ENCODE data around the gene KDM5C.

KDM5C gene

DNA sequence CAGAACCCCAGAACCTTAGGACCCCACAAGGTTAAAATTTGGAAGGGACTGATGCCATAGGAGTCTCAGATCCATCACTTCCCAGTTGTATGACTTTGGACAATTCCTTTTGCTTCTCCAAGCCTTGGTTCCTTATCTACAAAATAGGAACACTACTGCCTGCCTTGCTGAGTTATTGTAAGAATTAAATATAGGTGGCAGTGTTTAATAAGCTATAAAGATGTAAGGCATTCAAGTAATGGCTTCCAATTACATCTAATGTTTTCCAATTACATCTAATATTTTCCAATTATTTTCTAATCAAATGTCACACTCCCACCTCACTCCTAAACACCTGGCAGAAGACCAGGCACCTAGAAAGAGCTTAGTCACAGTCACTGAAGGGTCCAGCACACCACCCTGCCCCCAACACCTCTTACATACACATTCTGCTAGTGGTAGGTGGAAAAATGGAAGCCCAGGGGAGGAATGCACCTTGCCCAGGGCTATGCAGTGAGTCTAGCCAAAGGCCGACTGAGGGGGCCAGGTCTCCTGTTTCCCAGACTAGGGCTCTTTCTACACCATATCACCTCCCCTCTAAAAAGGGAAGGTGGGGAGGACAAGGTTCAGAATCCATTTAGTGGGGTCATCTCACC, 24.5 kb upstream of the KDM5C start:
- DNase-seq, result no peak

DNA sequence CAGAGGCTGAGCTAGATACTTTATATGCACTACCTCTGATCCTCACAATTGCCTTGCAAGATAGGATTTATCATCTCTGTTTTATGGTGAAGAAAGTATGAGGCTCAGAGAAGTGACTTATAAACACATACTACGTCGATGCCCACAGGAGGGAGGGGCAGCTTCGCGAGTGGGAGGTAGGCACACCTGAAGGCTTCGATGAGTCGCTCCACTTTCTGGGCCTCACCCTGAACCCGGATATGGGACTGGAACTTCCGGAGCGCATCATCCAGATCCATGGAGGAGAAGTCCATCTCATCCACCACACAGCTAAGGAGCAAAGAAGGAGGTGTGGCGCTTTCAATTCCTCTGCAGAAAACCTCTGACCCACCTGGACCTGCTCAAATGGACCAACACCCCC, 22.9 kb upstream of the KDM5C start:
- no peak for DNase-seq

DNA sequence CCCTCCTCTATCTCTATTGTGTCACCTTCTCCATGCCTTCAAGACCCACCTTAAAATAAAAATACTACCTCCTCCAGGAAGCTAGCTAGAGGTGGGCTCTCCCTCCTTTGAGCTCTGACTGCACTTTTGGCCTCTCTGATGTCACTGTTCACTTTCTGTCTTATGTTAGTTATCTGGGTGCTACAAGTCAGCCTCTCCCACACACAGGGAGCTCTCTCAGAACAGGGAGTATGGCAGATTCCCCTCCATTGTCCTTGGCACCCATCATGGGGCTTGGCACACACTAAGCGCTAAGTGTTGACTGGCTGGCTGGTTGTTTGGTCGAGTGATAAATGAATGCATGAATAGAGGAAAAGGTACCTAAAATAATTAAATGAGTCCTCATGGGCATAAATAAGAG, 21.2 kb upstream of the KDM5C start:
- no peak for DNase-seq

DNA sequence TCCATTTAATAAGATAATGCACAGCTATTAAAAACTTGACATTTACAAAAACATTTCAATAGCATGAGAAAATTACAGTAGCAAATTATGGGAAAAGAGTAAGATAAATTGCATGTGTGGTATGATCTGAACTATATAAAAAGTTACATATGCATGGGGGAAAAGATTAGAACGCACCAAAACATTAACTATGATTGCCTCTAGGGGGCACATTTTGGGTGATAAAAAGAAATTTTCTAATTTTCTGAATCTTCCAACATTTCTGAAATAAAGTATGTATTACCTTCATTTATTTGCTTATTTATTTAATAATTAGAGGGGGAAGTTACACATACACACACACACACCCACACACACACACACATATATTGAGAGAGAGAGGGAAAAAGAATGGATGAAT, 19.6 kb upstream of the KDM5C start:
- no peak for DNase-seq

DNA sequence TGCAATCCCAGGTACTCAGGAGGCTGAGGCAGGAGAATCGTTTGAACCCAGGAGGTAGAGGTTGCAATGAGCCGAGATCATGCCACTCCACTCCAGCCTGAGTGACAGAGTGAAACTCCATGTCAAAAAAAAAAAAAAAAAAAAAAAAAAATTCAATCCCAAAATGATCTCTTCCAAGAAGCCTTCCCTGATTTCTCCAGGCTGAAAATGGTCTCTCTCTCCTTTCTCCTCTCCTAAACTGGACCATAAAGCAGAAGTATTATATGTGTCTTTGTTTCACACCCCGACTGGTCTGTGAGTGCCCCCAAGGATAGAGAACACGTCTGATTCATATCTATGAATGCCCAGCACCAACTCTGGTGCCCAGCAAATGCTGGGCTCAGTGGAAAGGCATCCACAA, 17.3 kb upstream of the KDM5C start:
- DNase-seq, result no peak

DNA sequence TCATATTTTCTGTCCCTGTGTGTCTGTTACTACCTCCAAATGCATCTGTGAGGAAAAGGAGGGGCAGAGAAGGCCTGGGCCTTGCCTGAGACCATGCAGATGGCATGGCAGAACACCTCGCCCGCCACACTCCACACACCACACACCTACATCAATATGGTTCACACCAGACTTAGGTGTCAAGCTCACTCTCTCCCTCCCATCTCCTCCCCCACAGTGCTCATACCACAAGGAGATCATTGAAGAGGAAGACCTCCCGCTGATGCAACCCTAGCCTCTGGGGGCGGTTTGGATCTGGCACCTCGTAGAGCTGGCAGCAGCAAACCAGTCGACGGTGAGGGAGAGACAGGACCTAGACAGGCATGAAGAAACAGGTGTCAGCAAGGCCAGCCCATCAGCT, 16.6 kb upstream of the KDM5C start:
- DNase-seq, result no peak

DNA sequence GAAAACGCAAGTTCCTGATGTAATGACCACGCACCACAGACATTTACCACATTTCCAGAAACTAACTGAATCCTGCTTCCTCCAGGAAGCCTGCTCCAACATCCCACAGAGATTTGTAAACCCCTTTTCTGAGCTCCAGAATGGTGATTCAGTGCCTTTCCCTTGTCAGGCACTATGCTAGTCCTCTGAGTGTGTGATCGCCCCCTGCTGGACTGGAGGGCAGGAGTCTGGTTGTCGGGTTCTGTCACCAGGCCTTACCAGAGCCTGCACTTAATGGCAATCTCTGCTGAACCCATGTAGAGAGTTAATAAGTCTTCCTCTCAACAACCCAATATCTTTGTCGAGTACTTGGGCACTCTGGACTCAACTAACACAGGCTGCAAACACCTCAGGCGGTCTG, 14.5 kb upstream of the KDM5C start:
- DNase-seq, result no peak

DNA sequence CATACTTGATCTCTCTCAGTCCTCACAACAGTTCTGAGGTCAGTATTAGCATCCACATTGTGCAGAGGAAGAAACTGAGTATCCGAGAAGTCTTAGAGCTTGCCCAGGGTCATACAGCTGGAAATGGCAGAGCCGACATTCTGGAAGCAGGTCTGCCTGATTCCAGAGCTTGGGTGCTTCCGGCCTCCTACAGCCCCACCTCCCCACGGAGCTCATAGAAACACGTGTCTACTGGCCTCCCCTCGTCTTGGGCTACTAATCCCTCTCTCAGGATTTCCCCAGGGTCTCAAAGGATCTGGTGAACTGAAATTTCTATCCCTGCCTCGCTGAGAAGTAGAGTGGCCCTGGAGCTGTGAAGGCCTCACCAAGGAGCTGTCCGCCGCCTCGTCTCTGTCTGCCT, 12.0 kb upstream of the KDM5C start:
- no peak for DNase-seq

DNA sequence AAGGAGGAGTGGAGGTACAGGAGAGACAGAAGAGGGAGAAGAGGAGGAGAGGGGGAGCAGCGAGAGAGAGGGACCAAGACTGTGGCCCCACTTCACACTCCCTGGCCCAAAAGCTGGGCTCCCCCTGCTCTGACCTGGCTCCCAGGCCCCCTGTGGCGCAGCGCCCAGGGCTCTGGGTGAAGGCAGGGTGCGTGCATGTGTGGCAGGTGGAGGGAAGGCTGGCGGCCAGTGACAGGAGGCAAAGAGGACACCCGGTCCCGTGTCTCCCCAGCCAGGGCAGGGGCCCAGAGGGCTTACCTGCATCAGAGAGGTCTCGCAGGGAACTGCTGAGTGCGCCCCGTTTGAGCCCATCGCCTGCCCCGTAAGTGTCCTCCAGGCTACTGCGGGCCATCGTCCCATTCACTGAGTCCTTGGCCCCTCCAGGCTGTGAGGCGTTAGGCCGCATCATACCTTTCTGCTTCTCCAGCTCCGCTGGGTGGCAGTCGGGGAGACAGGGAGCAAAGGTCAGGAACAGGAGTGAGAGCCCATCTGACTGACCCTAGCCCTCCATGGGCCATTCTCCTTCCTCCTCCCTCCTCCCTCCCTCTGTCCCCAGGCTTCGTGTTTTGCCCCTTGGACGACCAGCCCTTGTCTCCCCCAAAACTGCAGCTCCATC, 11.1 kb upstream of the KDM5C start:
- DNase-seq, result no peak

DNA sequence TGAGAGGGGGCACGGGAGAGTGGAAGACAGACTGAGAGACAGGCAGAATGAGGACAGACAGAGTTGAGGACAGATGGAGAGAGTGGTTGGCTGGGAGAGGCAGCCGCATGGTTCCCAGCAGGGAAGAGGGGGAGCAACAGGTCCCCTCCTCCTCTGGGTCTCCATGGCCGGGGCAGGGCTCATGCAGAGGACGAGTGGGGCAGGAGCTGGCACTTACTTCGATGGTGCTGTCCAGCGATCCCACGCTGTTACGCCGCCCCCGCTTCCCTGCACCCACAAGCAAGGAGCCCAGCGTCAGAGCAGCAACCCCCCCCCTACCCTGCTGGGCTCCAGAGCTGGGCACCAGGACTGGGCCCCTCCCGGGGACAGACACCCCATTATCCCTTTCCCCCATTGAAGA, 10.6 kb upstream of the KDM5C start:
- no peak for DNase-seq

DNA sequence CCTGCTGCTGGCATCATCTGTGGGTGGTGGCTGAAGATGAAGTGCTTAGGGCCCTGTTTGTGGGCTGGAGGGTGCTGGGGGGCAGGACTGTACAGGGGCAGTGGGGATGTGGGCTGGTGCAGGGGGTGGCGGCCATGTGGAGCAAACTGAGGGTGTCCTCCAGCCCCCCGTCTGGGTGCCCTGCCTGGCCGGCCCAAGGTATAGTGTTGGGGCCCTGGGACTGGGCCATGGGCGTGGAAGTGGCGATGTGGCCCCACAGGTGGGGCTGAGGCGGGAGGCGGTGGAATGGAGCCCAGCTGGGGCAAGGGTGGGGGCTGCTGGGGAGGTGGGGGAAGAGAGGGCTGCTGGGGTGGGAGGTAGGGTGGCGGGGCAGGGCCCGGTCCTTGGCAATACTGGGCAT, 9.5 kb upstream of the KDM5C start:
- DNase-seq, result no peak

DNA sequence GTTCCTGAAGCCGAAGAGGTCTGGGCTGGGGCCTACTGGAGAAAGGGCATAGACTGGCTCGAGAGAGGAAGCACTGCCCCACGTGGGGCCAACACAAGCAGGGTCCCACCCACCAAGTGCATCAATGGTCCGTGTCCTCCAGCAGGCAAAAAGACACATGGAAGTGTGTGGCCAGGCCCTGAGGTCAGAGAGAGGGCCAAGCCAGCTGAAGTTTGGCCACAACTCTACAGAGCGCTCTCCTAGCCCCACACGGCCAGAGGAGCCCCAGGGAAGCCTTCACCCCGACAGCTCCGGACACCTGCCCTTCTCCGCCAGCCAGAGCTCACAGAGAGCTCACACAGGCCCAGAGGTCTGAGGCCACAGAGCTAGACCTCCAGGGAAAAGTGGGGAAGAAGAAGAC, 8.5 kb upstream of the KDM5C start:
- no peak for DNase-seq

DNA sequence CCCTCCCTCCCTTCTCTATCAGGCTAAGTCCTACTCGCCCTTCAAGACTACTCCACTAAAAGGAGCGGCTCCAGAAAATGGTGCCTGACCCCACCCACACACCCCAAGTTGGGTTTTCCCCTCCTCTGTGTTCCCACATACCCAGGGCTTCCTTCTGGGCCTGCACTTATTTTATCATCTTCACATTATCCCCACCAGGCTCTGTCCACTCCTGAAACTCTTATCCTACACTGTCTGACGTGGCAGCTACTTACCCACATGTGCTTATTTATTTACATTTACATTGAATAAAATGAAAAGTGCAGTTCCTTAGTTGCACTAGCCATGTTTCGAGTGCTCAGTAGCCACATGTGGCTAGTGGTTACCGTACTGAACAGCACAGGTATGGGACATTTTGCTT, 5.1 kb upstream of the KDM5C start:
- DNase-seq, result no peak

DNA sequence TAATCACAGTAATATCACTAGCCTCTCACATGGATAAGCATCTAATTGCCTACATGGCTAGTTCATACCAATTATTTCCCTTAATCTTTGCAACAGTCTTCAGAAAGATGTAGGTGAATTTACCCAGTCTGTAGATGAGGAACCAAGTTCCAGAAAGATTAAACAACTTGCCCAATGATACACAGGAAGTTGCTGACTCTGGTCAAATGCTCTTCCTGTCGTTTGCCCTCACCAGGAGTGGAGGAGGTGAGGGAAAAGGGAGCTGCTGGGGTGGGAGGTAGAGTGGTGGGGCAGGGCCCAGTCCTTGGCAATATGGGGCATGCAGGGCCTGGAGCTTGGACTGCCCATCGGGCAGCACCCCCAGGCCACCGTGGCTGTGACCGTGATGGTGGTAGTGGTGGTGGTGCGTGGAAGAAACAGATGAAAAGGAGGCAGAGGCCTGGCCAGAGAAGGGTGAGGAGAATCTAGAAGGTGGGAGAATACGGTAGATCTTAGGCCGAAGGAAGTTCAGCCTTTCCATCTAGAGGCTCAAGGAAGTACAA, 2.3 kb upstream of the KDM5C start:
- DNase-seq, result no peak

DNA sequence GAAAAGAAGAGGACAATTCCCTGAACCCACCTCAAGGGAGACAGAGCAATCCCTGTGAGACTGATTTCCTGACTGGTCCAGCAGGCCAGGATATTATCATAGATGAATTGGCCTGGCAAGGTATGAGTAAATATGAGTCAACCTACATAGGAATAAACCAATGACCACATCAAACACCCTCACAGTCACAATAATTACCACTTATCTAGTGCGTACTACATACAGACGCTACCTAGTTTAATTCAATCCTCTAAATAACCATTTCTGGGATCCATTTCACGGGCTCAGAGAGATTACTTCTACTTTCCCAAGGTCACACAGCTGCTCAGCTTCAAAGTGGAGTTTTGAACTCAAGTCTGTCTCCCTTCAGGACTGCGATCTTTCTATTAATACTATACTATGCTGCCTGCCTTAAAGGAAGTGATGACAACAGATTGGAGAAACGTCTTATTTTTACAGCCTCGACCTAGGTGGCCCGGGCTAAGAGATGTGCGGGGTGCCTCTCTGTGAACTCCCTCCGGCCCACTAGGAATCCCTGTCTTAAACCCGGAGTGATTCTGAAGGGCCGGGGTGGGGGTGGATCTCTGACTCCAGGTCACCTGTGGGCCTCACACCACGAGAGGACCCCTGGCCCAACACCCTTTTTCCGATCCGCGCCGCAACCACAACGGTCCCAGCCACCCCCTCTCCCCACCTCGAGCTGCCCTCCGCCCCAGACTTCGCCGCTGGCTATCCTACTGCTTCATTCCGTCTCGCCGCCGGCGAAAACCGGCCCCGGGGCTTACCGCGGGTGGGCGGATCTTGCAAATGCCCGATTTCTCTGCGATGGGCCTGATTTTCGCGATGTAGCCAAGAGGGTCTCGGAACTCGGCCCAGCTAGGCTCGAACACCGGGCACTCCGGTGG, 800 bp downstream of the KDM5C start:
- DNase-seq, result peak; percentile 9 to 25

DNA sequence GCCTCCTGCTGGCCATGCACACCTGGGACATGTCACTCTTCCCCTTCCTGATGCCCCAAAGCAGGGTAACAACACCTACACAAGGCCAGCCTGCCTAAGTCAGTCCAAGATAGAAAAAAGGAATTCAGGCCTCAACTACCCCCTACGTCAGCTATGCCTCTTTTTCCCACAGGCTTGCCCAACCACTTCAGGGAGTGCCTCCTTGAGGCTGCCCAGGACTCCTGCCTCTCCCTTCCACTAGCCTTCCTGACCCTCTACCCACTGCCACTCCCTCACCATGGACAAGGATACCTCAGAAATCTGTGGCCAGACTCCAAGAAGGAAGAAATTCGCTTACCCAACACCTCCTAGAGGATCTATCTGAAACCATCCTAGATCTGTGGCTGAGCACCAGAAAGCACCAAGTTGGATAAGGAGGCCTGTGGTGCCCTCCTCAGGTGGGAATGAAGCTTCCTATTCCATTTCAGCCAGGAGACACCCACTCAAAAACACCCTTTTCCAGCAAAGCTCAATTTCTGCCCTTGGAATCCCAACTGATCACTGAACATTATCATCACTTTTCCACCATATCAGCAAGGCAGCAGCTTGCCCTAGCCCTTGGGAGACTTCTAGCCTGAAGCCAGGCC, 1.8 kb downstream of the KDM5C start:
- DNase-seq, result no peak

DNA sequence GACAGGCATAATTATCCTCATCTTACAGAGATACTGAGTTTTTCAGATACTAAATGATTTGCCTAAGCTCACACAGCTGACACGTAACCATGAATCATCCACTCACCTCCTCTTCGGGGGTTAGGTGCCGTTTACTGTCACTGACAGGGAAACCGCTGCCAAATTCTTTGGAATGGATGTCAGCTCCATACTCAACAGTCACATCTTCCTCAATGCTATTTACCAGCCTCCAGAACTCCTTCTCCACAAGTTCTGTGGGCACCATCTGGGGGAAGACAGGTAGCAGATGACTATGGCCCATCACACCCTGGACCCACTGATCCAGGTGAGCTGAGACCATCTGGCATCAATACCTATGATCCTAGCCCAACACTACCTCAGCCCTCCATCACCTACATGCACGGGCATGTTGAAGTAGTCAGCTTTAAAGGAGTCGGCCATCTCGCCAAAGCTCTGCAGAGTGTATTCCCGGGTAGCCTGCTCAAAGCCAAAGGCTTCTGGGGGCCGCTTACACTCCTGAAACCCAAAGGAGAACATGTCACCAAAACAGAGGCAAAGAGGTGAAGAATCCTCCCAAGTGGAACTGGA, 13.5 kb downstream of the KDM5C start:
- no peak for DNase-seq

DNA sequence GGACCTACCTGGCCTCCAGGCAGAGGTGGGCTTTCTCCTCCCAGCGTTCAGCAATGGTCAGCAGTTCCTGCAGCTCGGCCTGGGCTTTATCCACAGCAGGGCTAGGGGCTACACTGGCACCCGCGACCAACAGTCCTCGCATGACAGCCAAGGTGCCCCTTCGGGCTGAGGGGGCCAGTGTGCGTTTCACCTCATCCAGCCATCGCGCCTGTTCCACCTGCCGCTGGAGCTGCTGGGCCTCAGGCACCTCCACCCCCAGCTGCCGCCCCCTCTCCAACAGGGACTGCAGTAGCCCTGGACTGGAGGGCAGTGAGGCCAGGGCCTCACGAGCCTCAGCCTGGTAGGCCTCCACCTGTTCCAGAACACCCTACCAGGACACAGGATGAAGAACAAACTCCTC, 28.3 kb downstream of the KDM5C start:
- DNase-seq, result no peak

DNA sequence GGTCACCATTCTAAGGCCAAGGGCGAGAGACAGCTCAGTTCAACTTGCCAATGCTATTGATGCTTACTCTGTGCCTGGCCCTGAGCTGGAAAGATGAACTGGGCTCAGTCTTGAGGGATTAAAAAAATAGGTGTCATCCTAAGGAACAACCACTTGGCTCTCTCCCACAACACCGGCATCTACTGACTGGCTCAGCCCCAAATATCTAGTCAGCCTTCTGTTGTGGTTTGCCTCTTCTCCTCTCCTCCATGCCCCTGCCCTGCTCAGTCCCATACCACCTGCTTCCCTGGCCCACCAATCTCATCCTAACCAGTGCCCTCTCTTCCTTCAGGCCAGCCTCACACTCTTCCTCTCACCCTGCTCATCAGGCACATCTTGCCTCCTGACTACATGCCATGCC, 29.6 kb downstream of the KDM5C start:
- DNase-seq, result no peak

DNA sequence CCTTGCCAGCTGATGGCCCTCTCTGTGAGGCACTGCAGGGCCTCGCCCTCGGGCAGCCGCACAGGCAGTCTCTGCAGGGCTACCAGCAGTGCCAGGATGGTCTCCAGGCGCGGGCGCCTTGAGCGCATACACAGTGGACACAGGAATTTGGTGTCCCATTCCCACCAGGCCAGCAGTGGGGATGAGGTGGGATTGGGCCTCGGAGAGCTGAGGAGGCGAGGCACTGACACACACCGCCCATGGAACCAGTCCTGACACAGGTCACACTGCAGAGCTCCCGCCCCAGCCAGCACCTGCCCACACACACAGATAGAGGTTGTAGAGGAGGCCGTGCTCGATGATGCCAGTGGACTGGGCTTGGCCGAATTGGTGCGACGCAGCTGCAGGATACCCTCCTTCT, 30.7 kb downstream of the KDM5C start:
- DNase-seq, result no peak

DNA sequence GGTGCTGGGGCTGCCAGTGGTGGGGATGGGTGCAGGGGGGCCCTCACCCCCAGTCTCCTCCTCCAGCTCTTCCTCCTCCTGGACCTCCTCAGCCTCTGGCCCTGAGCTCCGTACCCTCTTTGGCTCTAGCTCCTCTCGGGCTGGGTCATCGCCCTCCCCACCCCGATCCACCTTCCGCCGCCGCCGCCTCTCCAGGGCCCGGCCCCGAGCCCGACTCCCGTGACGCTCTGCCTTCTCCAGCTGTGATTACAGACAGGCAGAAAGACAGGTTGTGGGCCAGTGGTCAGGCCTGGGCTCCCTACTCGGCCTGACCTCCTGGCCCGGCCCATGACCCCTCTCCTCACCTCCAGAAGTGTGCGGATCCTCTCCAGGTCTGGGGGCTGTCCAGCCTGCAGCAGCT, 31.9 kb downstream of the KDM5C start:
- no peak for DNase-seq

DNA sequence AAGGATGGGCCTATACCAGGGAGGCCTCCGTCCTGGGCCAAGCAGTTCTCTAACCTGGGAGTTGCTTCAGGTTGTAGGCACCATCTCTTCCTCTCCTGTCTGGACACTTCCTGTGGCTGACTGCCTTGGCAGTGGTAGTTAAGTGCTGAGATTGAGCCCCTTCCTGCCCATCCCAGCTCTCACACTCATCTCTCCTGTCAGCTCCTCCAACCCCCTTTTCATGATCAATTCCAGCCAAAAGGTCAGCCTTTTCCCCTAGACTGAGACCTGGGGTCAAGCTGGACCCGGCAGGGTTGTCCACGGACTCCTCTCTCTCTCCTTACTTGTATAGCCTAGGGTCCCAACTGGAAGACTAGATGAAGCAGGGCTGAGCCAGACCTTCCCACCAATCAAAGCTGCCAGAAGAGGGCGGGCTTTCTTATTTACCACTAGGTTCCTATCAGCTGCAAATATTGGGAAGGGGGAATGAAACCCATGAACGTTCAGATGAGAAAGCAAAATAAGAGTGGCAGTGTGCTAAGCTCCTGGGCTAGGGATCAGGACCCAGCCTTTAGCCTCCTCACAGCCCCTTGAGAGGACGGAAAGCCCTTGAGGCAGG, 34.5 kb downstream of the KDM5C start:
- DNase-seq, result no peak

DNA sequence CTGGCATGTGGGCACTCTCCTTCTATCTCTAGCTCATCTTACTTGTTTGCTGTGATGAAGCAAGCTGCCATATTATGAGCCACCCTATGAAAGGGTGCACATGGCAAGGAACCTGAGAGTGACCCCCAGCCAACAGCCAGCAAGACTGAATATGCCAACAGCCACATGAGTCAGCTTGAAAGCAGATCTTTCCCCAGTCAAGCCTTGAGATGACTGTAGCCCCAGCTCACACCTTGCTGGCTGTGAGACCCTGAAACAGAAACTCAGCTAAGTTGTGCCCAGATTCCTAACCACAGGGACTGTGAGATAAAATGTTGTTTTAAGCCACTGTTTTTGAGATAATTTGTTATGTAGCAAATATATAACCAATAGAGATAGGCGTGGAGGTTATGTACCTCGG, 36.2 kb downstream of the KDM5C start:
- DNase-seq, result no peak
